Stimulated activated CD8-positive, alpha-beta memory T cell treated with anti-CD3 and anti-CD28 coated beads, Interleukin-12 subunit alpha, Interleukin-12 subunit beta, amount 100 ng/mL, for 24 hours (primary cell): ENCODE data around the gene PARP1.
"Not testable (repeated sequence)": the region's sequence is repeated elsewhere in the genome, so short reads cannot be mapped to it uniquely, and the experiment has no call there.

ENCODE experiments used
- DNase-seq: peaks from one replicate; pipeline ENCODE4 v3.0.0-alpha.2; 2020; ENCODE audit errors: extremely low read depth

Gene PARP1

GRCh38 chr1:226428791-226429461, 21.0 kb upstream of the PARP1 start:
- no peak for DNase-seq

- no peak for DNase-seq
These were observed 20.5 kb upstream of the PARP1 start for GRCh38 chr1:226428348-226428747.

GRCh38 chr1:226427131-226427530, 19.2 kb upstream of the PARP1 start:
- no peak for DNase-seq

GRCh38 chr1:226426395-226426794, 18.5 kb upstream of the PARP1 start:
- DNase-seq = not testable (repeated sequence)

GRCh38 chr1:226425431-226426031, 17.6 kb upstream of the PARP1 start:
- DNase-seq = no peak

- DNase-seq = no peak
These were observed 17.1 kb upstream of the PARP1 start for GRCh38 chr1:226425004-226425378.

GRCh38 chr1:226424221-226425003, 16.5 kb upstream of the PARP1 start:
- DNase-seq = no peak

- no peak for DNase-seq
These were observed 14.6 kb upstream of the PARP1 start for GRCh38 chr1:226422478-226422877.

- DNase-seq = no peak
These were observed 13.0 kb upstream of the PARP1 start for GRCh38 chr1:226420897-226421296.

- no peak for DNase-seq
These were observed 12.4 kb upstream of the PARP1 start for GRCh38 chr1:226420328-226420727.

GRCh38 chr1:226419284-226420029, 11.6 kb upstream of the PARP1 start:
- DNase-seq = no peak

- no peak for DNase-seq
These were observed 10.1 kb upstream of the PARP1 start for GRCh38 chr1:226417830-226418546.

GRCh38 chr1:226417350-226417749, 9.5 kb upstream of the PARP1 start:
- no peak for DNase-seq

- DNase-seq = no peak
These were observed 6.3 kb upstream of the PARP1 start for GRCh38 chr1:226414098-226414698.

GRCh38 chr1:226411619-226412018, 3.7 kb upstream of the PARP1 start:
- no peak for DNase-seq

- no peak for DNase-seq
These were observed 3.1 kb upstream of the PARP1 start for GRCh38 chr1:226410958-226411357.

- no peak for DNase-seq
These were observed 1.5 kb upstream of the PARP1 start for GRCh38 chr1:226409392-226409791.

GRCh38 chr1:226408285-226409184, 642 bp upstream of the PARP1 start:
- no peak for DNase-seq

- DNase-seq = no peak
These were observed 745 bp downstream of the PARP1 start for GRCh38 chr1:226407199-226407496.

GRCh38 chr1:226406401-226406881, 1.5 kb downstream of the PARP1 start:
- DNase-seq = no peak
